BJ (cell line): ENCODE data around the gene SCAMP5. TPM values are rescaled to one million over a fixed set of nuclear protein-coding genes. Genes with fewer than 3 reads are reported as not detected.

Source experiments
- CTCF ChIA-PET: fragments of 350-600 bp; formaldehyde crosslinking; extraction: SDS; loops from one replicate; lab custom pipeline; 2021; ENCODE audit warnings: antibody characterized with exemption, inconsistent platforms; lab: Yijun Ruan, JAX
- POLR2A ChIA-PET: fragments of 300-600 bp; sonication (Branson Sonifier 250); formaldehyde crosslinking; extraction: SDS; loops from one replicate; lab custom pipeline; 2021; ENCODE audit warnings: antibody characterized with exemption; lab: Charles Lee
- DNase-seq: peaks from one replicate; pipeline ENCODE4 v3.0.0-alpha.2; 2011; ENCODE audit warnings: low read depth
- H3K27me3 ChIP-seq: 2 replicates; pipeline ENCODE4 v1.6.0; 2011; ENCODE audit warnings: low read length; ENCODE audit not compliant: control insufficient read depth, insufficient read depth
- H3K36me3 ChIP-seq: 2 replicates; pipeline ENCODE4 v1.5.1; 2011; ENCODE audit warnings: low read length; ENCODE audit not compliant: control insufficient read depth, insufficient read depth
- H3K4me3 ChIP-seq: 2 replicates; pipeline ENCODE4 v1.5.1; 2011; ENCODE audit warnings: low read depth, mild to moderate bottlenecking, control low read depth, low read length
- CTCF ChIP-seq: IDR thresholded peaks from 2 replicates; pipeline ENCODE4 v1.5.1; 2011; ENCODE audit warnings: low read depth, mild to moderate bottlenecking, control low read depth, inconsistent platforms, low read length, moderate library complexity; ENCODE audit not compliant: insufficient read depth
- polyA minus RNA-seq: library from RNA; depleted of rRNA, polyadenylated mRNA; stranded (reverse); fragments of >200 nt; gene quantifications from 2 replicates; pipeline ENCODE4 v1.2.3, GENCODE V29; 2011; rRNA and poly(A)+ RNA removed
- polyA plus RNA-seq: library from polyadenylated mRNA; depleted of rRNA; stranded (reverse); fragments of >200 nt; gene quantifications from 2 replicates; pipeline ENCODE4 v1.2.3, GENCODE V29; 2011; rRNA removed

The SCAMP5 gene
- polyA plus RNA-seq (2.9 and 3.6 TPM in 2 replicates), polyA minus RNA-seq (2.6 and 3.2 TPM in 2 replicates)

- Histone ChIP-seq H3K36me3 (no peaks in the 10 kb centered on the region), H3K4me3 (peak within 1 kb of the TSS; percentile 70), H3K27me3 (peaks cover 15% of the 10 kb centered on the region)
- ChIA-PET POLR2A (no interaction called here), CTCF (interaction anchor here (0.8 to 1.5 kb wide), 3 partner anchors 10 to 45 kb away, joined by 3 to 4 read pairs (median 3); no protein-coding TSS in a partner anchor)
- DNase-seq = peak; percentile 13
- no peak for TF ChIP-seq CTCF
These were observed at the start of gene SCAMP5 for GRCh38 chr15:74995182-74995778. Gene SCAMP5, plus strand, starts transcription at chr15:74995563. Its CDS starts 16,277 bp downstream, at chr15:75011840.

GRCh38 chr15:74950078-74950908 lies 45.1 kb upstream of the SCAMP5 start:
- Histone ChIP-seq H3K36me3 (no peaks in the 10 kb centered on the region), H3K4me3 (no peak overlapping the region), H3K27me3 (no peaks in the 10 kb centered on the region)
- no peak for DNase-seq
- POLR2A ChIA-PET = interaction anchor here (0.7 kb wide), 1 partner anchor 91 kb away, joined by 3 read pairs; no protein-coding TSS in a partner anchor
- CTCF ChIA-PET = interaction anchor here (0.6 to 8.1 kb wide), 40 partner anchors 9 to 581 kb away, joined by 3 to 205 read pairs (median 4); partner anchors contain the start of genes COX5A, CSK, FAM219B and SCAMP5
- TF ChIP-seq CTCF = peak; percentile 99

GRCh38 chr15:74951006-74951405 lies 44.4 kb upstream of the SCAMP5 start:
- ChIA-PET CTCF (interaction anchor here (0.6 to 8.1 kb wide), 39 partner anchors 9 to 582 kb away, joined by 3 to 205 read pairs (median 4); partner anchors contain the start of genes COX5A, CSK, FAM219B and SCAMP5), POLR2A (interaction anchor here (0.6 to 0.7 kb wide), 2 partner anchors 91 to 107 kb away, joined by 3 to 7 read pairs; no protein-coding TSS in a partner anchor)
- H3K4me3 ChIP-seq = no peak overlapping the region

GRCh38 chr15:74954515-74954914 lies 40.8 kb upstream of the SCAMP5 start:
- Histone ChIP-seq H3K27me3 (peaks cover 9% of the 10 kb centered on the region), H3K4me3 (no peak overlapping the region), H3K36me3 (no peaks in the 10 kb centered on the region)
- CTCF ChIA-PET = interaction anchor here (0.7 to 6.7 kb wide), 6 partner anchors 10 to 409 kb away, joined by 3 to 76 read pairs (median 4); partner anchors contain the start of gene FAM219B
- POLR2A ChIA-PET = no interaction called here
- no peak for DNase-seq
- TF ChIP-seq CTCF = no peak

More at GRCh38 chr15:74951006-74951405, 44.4 kb upstream of the SCAMP5 start:
- TF ChIP-seq CTCF = no peak
- DNase-seq = no peak
- Histone ChIP-seq H3K36me3 (no peaks in the 10 kb centered on the region), H3K27me3 (no peaks in the 10 kb centered on the region)
